HCT116 (cell line): Measurements from ENCODE around the gene RGS17. TPM values are rescaled to one million over a fixed set of nuclear protein-coding genes. Genes with fewer than 3 reads are reported as not detected.

Source experiments
- ATAC-seq: fragments of 200-7000 bp; cut with Tn5 transposase; 2 replicates; pipeline ENCODE4 v1.9.1; 2020; ENCODE audit warnings: mild to moderate bottlenecking, moderate library complexity
- BruUV-seq: library from RNA; stranded (reverse); fragments of 400-500 nt; replicated peaks from 2 replicates; lab custom pipeline; 2021; lab: Mats Ljungman, UMichigan
- CTCF ChIA-PET: fragments of 300-600 bp; sonication (Branson Sonifier 250); formaldehyde crosslinking; loops from one replicate; lab custom pipeline; 2021; ENCODE audit warnings: antibody characterized with exemption; lab: Charles Lee
- POLR2A ChIA-PET: fragments of 300-600, 350-600 bp; sonication (Branson Sonifier 250); formaldehyde crosslinking; loops from one replicate; lab custom pipeline; 2021; ENCODE audit warnings: antibody characterized with exemption; lab: Charles Lee
- RAD21 ChIA-PET, 2 experiments: fragments of 300-600 bp; sonication (Branson Sonifier 250); formaldehyde crosslinking; loops; one replicate each; lab custom pipeline; 2023; ENCODE audit warnings: low total read pairs in 2 of 2; ENCODE audit not compliant: uncharacterized antibody in 2 of 2, unreplicated experiment in 2 of 2, low non-redundant PET in 1 of 2; lab: Charles Lee
- DNase-seq: peaks from one replicate; pipeline ENCODE4 v3.0.0-alpha.2; 2010; ENCODE audit warnings: low read depth, low spot score
- H2AFZ ChIP-seq: fragments of 200-600 bp; shearing (Covaris generic), sonication (generic); 2 replicates; pipeline ENCODE4 v1.6.1; 2017; ENCODE audit warnings: low read depth, mixed run types, mixed read lengths, antibody characterized with exemption, low read length; ENCODE audit not compliant: poor library complexity, severe bottlenecking
- H3K27ac ChIP-seq: 2 replicates; pipeline ENCODE4 v1.5.1; 2012; ENCODE audit warnings: low read depth, low read length
- H3K27me3 ChIP-seq: fragments of 200-600 bp; sonication (generic); 2 replicates; pipeline ENCODE4 v1.6.1; 2016; ENCODE audit warnings: mixed run types, low read length, mixed read lengths; ENCODE audit not compliant: insufficient read depth
- H3K36me3 ChIP-seq, 2 experiments: fragments of 200-500 bp in 1 of 2; fragments of 200-600 bp in 1 of 2; sonication (Bioruptor generic) in 1 of 2; sonication (generic) in 1 of 2; 2 replicates each; pipeline versions ENCODE4 v1.5.1 to v1.6.1; 2014 to 2016; ENCODE audit warnings: low read length in 2 of 2, inconsistent platforms in 1 of 2, mixed read lengths in 1 of 2, mixed run types in 1 of 2; ENCODE audit not compliant: insufficient read depth in 2 of 2, control insufficient read depth in 1 of 2
- H3K4me1 ChIP-seq, 2 experiments: fragments of 200-600 bp in 1 of 2; sonication (generic) in 1 of 2; 2 replicates each; pipeline versions ENCODE4 v1.5.1 to v1.6.1; 2012 to 2017; ENCODE audit warnings: low read length in 2 of 2, inconsistent platforms in 1 of 2, mild to moderate bottlenecking in 1 of 2, mixed read lengths in 1 of 2, mixed run types in 1 of 2, moderate library complexity in 1 of 2; ENCODE audit not compliant: insufficient read depth in 2 of 2, control insufficient read depth in 1 of 2
- H3K4me2 ChIP-seq: fragments of 200-600 bp; sonication (generic); 2 replicates; pipeline ENCODE4 v1.6.1; 2017; ENCODE audit warnings: mixed run types, low read length, mixed read lengths
- H3K4me3 ChIP-seq, 2 experiments: fragments of 200-600 bp in 1 of 2; sonication (generic) in 1 of 2; replicated peaks in 1 of 2; 2 replicates each; pipeline ENCODE4 v1.5.1; 2011 to 2016; ENCODE audit warnings: low read length in 2 of 2, control low read depth in 1 of 2, low read depth in 1 of 2, mild to moderate bottlenecking in 1 of 2, mixed read lengths in 1 of 2, mixed run types in 1 of 2
- H3K79me2 ChIP-seq: fragments of 200-600 bp; sonication (generic); 2 replicates; pipeline ENCODE4 v1.6.1; 2017; ENCODE audit warnings: mild to moderate bottlenecking, mixed run types, low read length, moderate library complexity, mixed read lengths; ENCODE audit not compliant: insufficient read depth
- H3K9ac ChIP-seq: fragments of 200-600 bp; sonication (generic); 2 replicates; pipeline ENCODE4 v1.6.1; 2016; ENCODE audit warnings: low read length, mixed read lengths
- H3K9me2 ChIP-seq: fragments of 200-600 bp; sonication (generic), shearing (Covaris generic); 2 replicates; pipeline ENCODE4 v1.6.1; 2017; ENCODE audit warnings: mixed run types, mild to moderate bottlenecking, moderate library complexity; ENCODE audit not compliant: insufficient read depth
- H3K9me3 ChIP-seq, 2 experiments: fragments of 200-500 bp in 1 of 2; fragments of 200-600 bp in 1 of 2; sonication (Bioruptor generic) in 1 of 2; sonication (generic) in 1 of 2; 2 replicates each; pipeline ENCODE4 v1.6.1; 2014 to 2017; ENCODE audit warnings: low read length in 2 of 2, mixed read lengths in 2 of 2, inconsistent platforms in 1 of 2, low read depth in 1 of 2, mild to moderate bottlenecking in 1 of 2, mixed run types in 1 of 2, moderate library complexity in 1 of 2; ENCODE audit not compliant: control insufficient read depth in 1 of 2, insufficient read depth in 1 of 2
- H4K20me1 ChIP-seq: fragments of 200-600 bp; sonication (generic), shearing (Covaris generic); 2 replicates; pipeline ENCODE4 v1.6.1; 2017; ENCODE audit warnings: mixed run types, mild to moderate bottlenecking, moderate library complexity; ENCODE audit not compliant: insufficient read depth
- CBX3 ChIP-seq: IDR thresholded peaks from 2 replicates; pipeline ENCODE4 v1.6.1; 2012; ENCODE audit warnings: low read depth
- CEBPB ChIP-seq: IDR thresholded peaks from 2 replicates; pipeline ENCODE4 v1.6.1; 2012; ENCODE audit warnings: low read depth
- EGR1 ChIP-seq: IDR thresholded peaks from 2 replicates; pipeline ENCODE4 v1.6.1; 2012; ENCODE audit warnings: low read depth
- ELF1 ChIP-seq: IDR thresholded peaks from 2 replicates; pipeline ENCODE4 v1.6.1; 2012; ENCODE audit warnings: low read depth, borderline replicate concordance
- JUND ChIP-seq: IDR thresholded peaks from 2 replicates; pipeline ENCODE4 v1.6.1; 2012
- MAX ChIP-seq: IDR thresholded peaks from 2 replicates; pipeline ENCODE4 v1.6.1; 2012
- POLR2A ChIP-seq: IDR thresholded peaks from 2 replicates; pipeline ENCODE4 v1.7.0; 2011; ENCODE audit warnings: borderline replicate concordance; ENCODE audit not compliant: insufficient read depth, insufficient read length; ENCODE audit errors: extremely low read depth
- RAD21 ChIP-seq: IDR thresholded peaks from 2 replicates; pipeline ENCODE4 v1.6.1; 2012; ENCODE audit warnings: low read depth, mild to moderate bottlenecking
- REST ChIP-seq: IDR thresholded peaks from 2 replicates; pipeline ENCODE4 v1.6.1; 2012; ENCODE audit warnings: low read depth
- SP1 ChIP-seq: IDR thresholded peaks from 2 replicates; pipeline ENCODE4 v1.6.1; 2012; ENCODE audit warnings: low read depth
- SRF ChIP-seq: IDR thresholded peaks from 2 replicates; pipeline ENCODE4 v1.6.1; 2012; ENCODE audit warnings: low read depth
- TCF7L2 ChIP-seq: IDR thresholded peaks from 2 replicates; pipeline ENCODE4 v1.7.0; 2011; ENCODE audit warnings: borderline replicate concordance, inconsistent platforms; ENCODE audit not compliant: insufficient read depth, insufficient read length; ENCODE audit errors: extremely low read depth
- YY1 ChIP-seq: IDR thresholded peaks from 2 replicates; pipeline ENCODE4 v1.6.1; 2011; ENCODE audit warnings: low read length, low read depth, moderate library complexity, mild to moderate bottlenecking; ENCODE audit not compliant: insufficient replicate concordance; ENCODE audit errors: extremely low read depth
- ZFX ChIP-seq: fragments of 450-650 bp; IDR thresholded peaks from 2 replicates; pipeline ENCODE4 v1.6.1; 2017
- intact Hi-C: fragments of 100-400 bp; cut with micrococcal nuclease; formaldehyde crosslinking; loops from 2 replicates; pipeline ENCODE4 v1.10.0; 2022
- total RNA-seq: library from RNA; stranded (reverse); gene quantifications from one replicate; pipeline ENCODE4 v1.2.1, GENCODE V29; 2021; ENCODE audit not compliant: unreplicated experiment
- TF ChIP-seq, protein P1 (sequence below): IDR thresholded peaks from 2 replicates; pipeline ENCODE4 v1.6.1; 2012

RGS17 gene
- total RNA-seq, 1 experiment from 2014 or later: 3.9 TPM

- ATAC-seq: no peak
- H3K4me1 ChIP-seq: no peaks in the 10 kb centered on the region
- TF ChIP-seq CEBPB (no peak), SP1 (no peak), JUND (no peak), CBX3 (no peak), RAD21 (no peak), ZFX (no peak), MAX (no peak), POLR2A (no peak), ELF1 (no peak)
- TF ChIP-seq, protein P1, sequence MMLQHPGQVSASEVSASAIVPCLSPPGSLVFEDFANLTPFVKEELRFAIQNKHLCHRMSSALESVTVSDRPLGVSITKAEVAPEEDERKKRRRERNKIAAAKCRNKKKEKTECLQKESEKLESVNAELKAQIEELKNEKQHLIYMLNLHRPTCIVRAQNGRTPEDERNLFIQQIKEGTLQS: no peak
- ChIA-PET RAD21 (no interaction called here), CTCF (interaction anchor here (1.0 to 2.2 kb wide), 7 partner anchors 10 to 1013 kb away, joined by 4 to 13 read pairs (median 4); no protein-coding TSS in a partner anchor), POLR2A (no interaction called here)
- H4K20me1 ChIP-seq: no peaks in the 10 kb centered on the region
- no peak overlapping the region for H3K9ac ChIP-seq
- no peaks in the 10 kb centered on the region for H3K36me3 ChIP-seq
- intact Hi-C loops: loop anchor here (5.0 kb wide), 3 partner anchors 481 to 916 kb away; no protein-coding TSS in a partner anchor
- no peak overlapping the region for H3K4me2 ChIP-seq
- H3K9me3 ChIP-seq: no peaks in the 10 kb centered on the region
- BruUV-seq: no TSS peak
- H3K9me2 ChIP-seq: no peaks in the 10 kb centered on the region
- no peak overlapping the region for H2AFZ ChIP-seq
- no peak for DNase-seq
- no peaks in the 10 kb centered on the region for H3K27me3 ChIP-seq
- H3K27ac ChIP-seq: no peak overlapping the region
- no peaks in the 10 kb centered on the region for H3K79me2 ChIP-seq
- H3K4me3 ChIP-seq: no peak overlapping the region
Measured at GRCh38 chr6:153031335-153031955, 99.6 kb downstream of the RGS17 start.

- Histone ChIP-seq H3K9me2 (no peaks in the 10 kb centered on the region), H3K4me2 (no peak overlapping the region), H3K27ac (no peak overlapping the region), H3K79me2 (no peaks in the 10 kb centered on the region), H4K20me1 (no peaks in the 10 kb centered on the region), H3K9me3 (no peaks in the 10 kb centered on the region), H3K36me3 (no peaks in the 10 kb centered on the region), H3K9ac (no peak overlapping the region), H3K4me3 (no peak overlapping the region), H2AFZ (no peak overlapping the region), H3K27me3 (no peaks in the 10 kb centered on the region), H3K4me1 (no peaks in the 10 kb centered on the region)
- ChIA-PET RAD21 (no interaction called here), CTCF (no interaction called here), POLR2A (no interaction called here)
- DNase-seq: no peak
- intact Hi-C loops: no loop called here
- TF ChIP-seq ZFX: no peak
- no peak for TF ChIP-seq EGR1
- no peak for TF ChIP-seq REST
- TF ChIP-seq, protein P1: no peak
- no peak for TF ChIP-seq SP1
- TF ChIP-seq TCF7L2: no peak
- no peak for TF ChIP-seq ELF1
- no peak for TF ChIP-seq SRF
- no peak for TF ChIP-seq YY1
- ATAC-seq: no peak
- no TSS peak for BruUV-seq
Measured at GRCh38 chr6:153028963-153029362, 102.1 kb downstream of the RGS17 start.
